K562 (cell line): ENCODE data around the gene CCND3. TPM values are rescaled to one million over a fixed set of nuclear protein-coding genes. Genes with fewer than 3 reads are reported as not detected.

Experiments used
- BCL6 ChIP-seq: fragments of 250-450 bp; sonication (Bioruptor Pico); IDR thresholded peaks from 2 replicates; pipeline ENCODE4 v1.4.0; 2020
- CBFA2T2 ChIP-seq: fragments of 450-650 bp; conservative IDR thresholded peaks from 2 replicates; pipeline ENCODE4 v1.6.1; 2017; ENCODE audit warnings: mild to moderate bottlenecking
- CREM ChIP-seq: IDR thresholded peaks from 2 replicates; pipeline ENCODE4 v1.6.1; 2014; ENCODE audit warnings: antibody characterized with exemption, low read depth
- DMBX1 ChIP-seq: fragments of 250-450 bp; sonication (Bioruptor Pico); IDR thresholded peaks from 2 replicates; pipeline ENCODE4 v1.8.0; 2022; ENCODE audit warnings: inconsistent platforms, mild to moderate bottlenecking, moderate library complexity, borderline replicate concordance
- E2F6 ChIP-seq, 2 experiments: IDR thresholded peaks; 2 replicates each; pipeline ENCODE4 v1.6.1; 2011; ENCODE audit warnings: borderline replicate concordance in 1 of 2, control low read depth in 1 of 2, low read depth in 1 of 2, low read length in 1 of 2, mild to moderate bottlenecking in 1 of 2, mixed read lengths in 1 of 2, moderate library complexity in 1 of 2; ENCODE audit not compliant: insufficient read depth in 1 of 2, insufficient read length in 1 of 2, poor library complexity in 1 of 2, severe bottlenecking in 1 of 2; ENCODE audit errors: extremely low read depth in 1 of 2
- EP300 ChIP-seq: IDR thresholded peaks from 2 replicates; pipeline ENCODE4 v1.6.1; 2012; ENCODE audit warnings: low read length, improper control_type of control experiment
- EWSR1 ChIP-seq: fragments of 450-650 bp; IDR thresholded peaks from 2 replicates; pipeline ENCODE4 v1.6.1; 2018; ENCODE audit warnings: borderline replicate concordance, mild to moderate bottlenecking, low read depth, moderate library complexity; ENCODE audit not compliant: partially characterized antibody
- FOXJ2 ChIP-seq: fragments of 200-800 bp; sonication (Bioruptor generic); IDR thresholded peaks from 2 replicates; pipeline ENCODE4 v1.6.1; 2016; ENCODE audit warnings: missing genetic modification characterization, missing compliant biosample characterization
- GATAD2A ChIP-seq: fragments of 450-650 bp; IDR thresholded peaks from 2 replicates; pipeline ENCODE4 v1.6.1; 2017
- HDAC8 ChIP-seq: fragments of 450-650 bp; IDR thresholded peaks from 2 replicates; pipeline ENCODE4 v1.6.1; 2016; ENCODE audit warnings: mild to moderate bottlenecking, missing genetic modification characterization, moderate library complexity, missing compliant biosample characterization
- JUND ChIP-seq, 2 experiments: IDR thresholded peaks; 2 replicates in 1 of 2; 3 replicates in 1 of 2; pipeline ENCODE4 v1.6.1; 2011; ENCODE audit warnings: borderline replicate concordance in 2 of 2, low read depth in 2 of 2, low read length in 2 of 2, improper control_type of control experiment in 1 of 2, missing biosample characterization in 1 of 2, missing genetic modification characterization in 1 of 2, missing genetic modification reagents in 1 of 2
- LEF1 ChIP-seq: fragments of 450-650 bp; IDR thresholded peaks from 2 replicates; pipeline ENCODE4 v1.6.1; 2016; ENCODE audit warnings: mild to moderate bottlenecking
- MAFF ChIP-seq: IDR thresholded peaks from 2 replicates; pipeline ENCODE4 v1.6.1; 2012; ENCODE audit warnings: low read length, improper control_type of control experiment
- MECOM ChIP-seq: fragments of 250-450 bp; sonication (Bioruptor Pico); IDR thresholded peaks from 2 replicates; pipeline ENCODE4 v1.8.0; 2022; ENCODE audit warnings: inconsistent platforms
- NFRKB ChIP-seq: fragments of 450-650 bp; IDR thresholded peaks from 2 replicates; pipeline ENCODE4 v1.6.1; 2016; ENCODE audit warnings: low read depth
- PTRF ChIP-seq: fragments of 450-650 bp; IDR thresholded peaks from 2 replicates; pipeline ENCODE4 v1.6.1; 2016; ENCODE audit warnings: mild to moderate bottlenecking, missing genetic modification characterization, missing compliant biosample characterization
- RBFOX2 ChIP-seq: fragments of 200-400 bp; formaldehyde crosslinking; IDR thresholded peaks from 2 replicates; pipeline ENCODE4 v1.6.1; 2017; ENCODE audit warnings: low read depth, mild to moderate bottlenecking, low read length, moderate library complexity
- TBL1XR1 ChIP-seq, 2 experiments: IDR thresholded peaks; 2 replicates each; pipeline ENCODE4 v1.6.1; 2012; ENCODE audit warnings: improper control_type of control experiment in 2 of 2, low read length in 2 of 2, mild to moderate bottlenecking in 1 of 2
- TCF15 ChIP-seq: fragments of 250-450 bp; sonication (Bioruptor Pico); IDR thresholded peaks from 2 replicates; pipeline ENCODE4 v1.8.0; 2022; ENCODE audit warnings: moderate library complexity, mild to moderate bottlenecking, inconsistent platforms
- TEAD1 ChIP-seq, 2 experiments: fragments of 450-650 bp in 1 of 2; sonication (generic) in 1 of 2; formaldehyde crosslinking; IDR thresholded peaks; 2 replicates each; pipeline versions ENCODE4 v1.4.0 to v1.8.0; 2020 to 2022; ENCODE audit warnings: mild to moderate bottlenecking in 2 of 2, missing genetic modification reagents in 1 of 2
- TEAD4 ChIP-seq, 2 experiments: sonication (generic) in 1 of 2; formaldehyde crosslinking in 1 of 2; IDR thresholded peaks; 2 replicates each; pipeline versions ENCODE4 v1.6.1 to v1.8.0; 2012 to 2022; ENCODE audit warnings: borderline replicate concordance in 1 of 2, inconsistent platforms in 1 of 2, low read length in 1 of 2, mild to moderate bottlenecking in 1 of 2, missing genetic modification reagents in 1 of 2
- YY1 ChIP-seq, 3 experiments: IDR thresholded peaks; 2 replicates each; pipeline ENCODE4 v1.6.1; 2011; ENCODE audit warnings: low read length in 2 of 3, mild to moderate bottlenecking in 2 of 3, moderate library complexity in 2 of 3, borderline replicate concordance in 1 of 3, control low read depth in 1 of 3, low read depth in 1 of 3; ENCODE audit not compliant: insufficient read depth in 3 of 3, insufficient replicate concordance in 2 of 3, control insufficient read depth in 1 of 3, insufficient read length in 1 of 3; ENCODE audit errors: extremely low read depth in 1 of 3
- ZNF316 ChIP-seq: fragments of 450-650 bp; IDR thresholded peaks from 2 replicates; pipeline ENCODE4 v1.6.1; 2016
- ZNF445 ChIP-seq: fragments of 250-450 bp; sonication (Bioruptor Pico); IDR thresholded peaks from 2 replicates; pipeline ENCODE4 v1.4.0; 2020; ENCODE audit warnings: low read depth, mild to moderate bottlenecking, moderate library complexity
- ZNF766 ChIP-seq: fragments of 200-800 bp; sonication (Bioruptor generic); conservative IDR thresholded peaks from 2 replicates; pipeline ENCODE4 v1.6.1; 2016; ENCODE audit warnings: missing genetic modification characterization, missing compliant biosample characterization
- polyA plus RNA-seq, 8 experiments: library from polyadenylated mRNA; depleted of rRNA in 4 of 8; stranded (reverse) in 5 of 8; unstranded in 3 of 8; fragments of >200 nt; fragmentation: Nextera tagmentation in 2 of 8; fragmentation: Illumina TruSeq in 1 of 8; extraction: Ambion mirVana in 2 of 8; extraction: Trizol in 1 of 8; gene quantifications; 2 replicates each; pipeline versions ENCODE4 v1.2.1 to v1.2.3, GENCODE V29; 2011 to 2014; ENCODE audit warnings: inconsistent platforms in 1 of 8, missing spikeins in 1 of 8
- total RNA-seq, 7 experiments: library from RNA; depleted of rRNA in 6 of 7; stranded (reverse); fragments of >200 nt in 6 of 7; fragmentation: Illumina TruSeq in 2 of 7; extraction: Trizol in 2 of 7; gene quantifications; 2 replicates each; pipeline versions ENCODE4 v1.2.1 to v1.2.3, GENCODE V29; 2011 to 2021; ENCODE audit warnings: low replicate concordance in 1 of 7
- TF ChIP-seq, protein P1 (sequence below): fragments of 200-800 bp; sonication (Bioruptor generic); IDR thresholded peaks from 2 replicates; pipeline ENCODE4 v1.6.1; 2017; ENCODE audit warnings: missing genetic modification characterization, missing compliant biosample characterization

CCND3 gene
- total and polyA plus RNA-seq, 9 of the 15 experiments (the other 6 are each of a cell fraction or from before 2014, with no cell fraction given): 21.5 to 204 (median 97.4) TPM

GRCh38 chr6:41966961-41967311 lies 25.3 kb upstream of the CCND3 start (continued):
- TF ChIP-seq EP300 (peak; percentile 45; the same call in 1 of the 2 replicates), PTRF (0 out of 2 replicates have a peak, but pooled peaks have one; percentile 7), TEAD1 (CRISPR knock-in tag; IDR thresholded peaks at IDR 0.05) (0 out of 4 replicates have a peak, but pooled peaks of 1 of the 2 experiments have one; percentile 6), MECOM (CRISPR knock-in tag) (no peak), YY1 (IDR thresholded peaks at IDR 0.05; ENCODE audit: borderline replicate concordance in 1 of 3, control insufficient read depth in 1 of 3, extremely low read depth in 1 of 3, insufficient read depth in 3 of 3, insufficient read length in 1 of 3, insufficient replicate concordance in 2 of 3, low read depth in 1 of 3, low read length in 2 of 3) (peak in 1 of 3 experiments; percentile 83), HDAC8 (tag) (no peak), E2F6 (IDR thresholded peaks at IDR 0.05; ENCODE audit: borderline replicate concordance in 1 of 2, extremely low read depth in 1 of 2, insufficient read depth in 1 of 2, insufficient read length in 1 of 2, low read depth in 1 of 2, low read length in 1 of 2, poor library complexity in 1 of 2, severe bottlenecking in 1 of 2) (peak in 1 of 2 experiments; percentile 22), CREM (0 out of 2 replicates have a peak, but pooled peaks have one; percentile 15), JUND (IDR thresholded peaks at IDR 0.05; ENCODE audit: borderline replicate concordance, low read depth, low read length) (peak; percentile 52; the same call in 1 of the 2 replicates), JUND (tag; IDR thresholded peaks at IDR 0.05; ENCODE audit: borderline replicate concordance, low read depth, low read length) (no peak; the same call in 2 of the 3 replicates), TCF15 (CRISPR knock-in tag) (no peak), NFRKB (0 out of 2 replicates have a peak, but pooled peaks have one; percentile 77), EWSR1 (no peak), RBFOX2 (0 out of 2 replicates have a peak, but pooled peaks have one; percentile 18), CBFA2T2 (no peak), TBL1XR1 (IDR thresholded peaks at IDR 0.05; ENCODE audit: low read length in 2 of 2) (peak in 1 of 2 experiments; percentile 14; a peak in 1 of 4 replicates), GATAD2A (peak; percentile 16; the same call in 1 of the 2 replicates), ZNF445 (CRISPR knock-in tag) (0 out of 2 replicates have a peak, but pooled peaks have one; percentile 47), MAFF (peak; percentile 94), ZNF766 (peak; percentile 69), ZNF316 (peak; percentile 98), DMBX1 (CRISPR knock-in tag) (peak; percentile 35; the same call in 1 of the 2 replicates), LEF1 (peak; percentile 42), BCL6 (CRISPR knock-in tag) (no peak), FOXJ2 (tag) (0 out of 2 replicates have a peak, but pooled peaks have one; percentile 27), TEAD4 (IDR thresholded peaks at IDR 0.05; ENCODE audit: low read length) (peak; percentile 50), TEAD4 (CRISPR knock-in tag; IDR thresholded peaks at IDR 0.05; ENCODE audit: borderline replicate concordance) (no peak)
- TF ChIP-seq, protein P1, sequence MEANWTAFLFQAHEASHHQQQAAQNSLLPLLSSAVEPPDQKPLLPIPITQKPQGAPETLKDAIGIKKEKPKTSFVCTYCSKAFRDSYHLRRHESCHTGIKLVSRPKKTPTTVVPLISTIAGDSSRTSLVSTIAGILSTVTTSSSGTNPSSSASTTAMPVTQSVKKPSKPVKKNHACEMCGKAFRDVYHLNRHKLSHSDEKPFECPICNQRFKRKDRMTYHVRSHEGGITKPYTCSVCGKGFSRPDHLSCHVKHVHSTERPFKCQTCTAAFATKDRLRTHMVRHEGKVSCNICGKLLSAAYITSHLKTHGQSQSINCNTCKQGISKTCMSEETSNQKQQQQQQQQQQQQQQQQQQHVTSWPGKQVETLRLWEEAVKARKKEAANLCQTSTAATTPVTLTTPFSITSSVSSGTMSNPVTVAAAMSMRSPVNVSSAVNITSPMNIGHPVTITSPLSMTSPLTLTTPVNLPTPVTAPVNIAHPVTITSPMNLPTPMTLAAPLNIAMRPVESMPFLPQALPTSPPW: peak; percentile 25; the same call in 1 of the 2 replicates
